DMS 273 treated with DMSO at 0.1 percent for 48 hours (cell line): Measurements from ENCODE around the gene CRTC1.

Source experiments
- DNase-seq: peaks from one replicate; lab custom pipeline; 2025; lab: John Stamatoyannopoulos, UW

Gene CRTC1

DNA sequence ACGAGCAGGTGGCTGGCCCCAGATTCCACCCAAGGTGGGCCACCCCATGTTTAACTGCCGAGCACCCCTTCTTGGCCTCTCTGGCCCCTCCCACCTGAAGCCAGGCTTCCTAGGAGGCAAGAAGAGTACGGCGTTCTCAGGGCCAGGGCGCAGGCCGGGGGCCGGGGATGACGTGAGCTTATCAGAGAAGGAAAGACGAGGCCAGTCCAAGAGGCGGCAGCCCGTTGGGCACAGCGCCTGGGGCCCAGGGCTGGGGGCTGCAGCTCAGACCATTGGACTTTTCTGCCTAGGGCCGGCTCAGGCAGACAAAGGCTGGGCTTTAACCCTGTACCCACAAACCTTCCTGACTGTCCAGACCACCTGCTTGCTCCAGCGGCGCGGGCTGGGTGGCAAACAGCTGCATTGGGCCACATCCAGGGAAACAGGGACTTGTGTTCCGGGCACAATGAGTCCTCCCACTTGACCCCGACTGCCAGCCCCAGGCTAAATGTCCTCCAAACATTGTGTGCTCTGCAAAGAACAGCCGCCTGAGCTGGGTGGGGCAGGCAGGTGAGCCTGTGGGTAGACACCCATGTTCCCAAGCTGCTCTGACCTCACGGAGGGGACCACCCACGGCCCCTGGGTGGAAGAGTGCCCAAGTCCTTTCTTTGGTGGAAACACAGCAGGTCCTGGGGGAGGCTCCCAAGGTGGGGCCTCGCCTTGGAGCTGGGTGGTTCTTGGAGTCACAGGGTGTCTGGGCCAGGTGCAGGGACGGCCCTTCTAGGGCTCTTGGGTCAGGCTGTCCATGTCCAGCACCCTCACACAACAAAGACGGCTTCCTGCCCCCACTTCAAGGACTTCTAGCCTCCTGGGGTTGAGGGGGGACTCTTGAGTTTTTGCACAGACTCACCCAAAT lies 85.8 kb downstream of the CRTC1 start:
- no peak for DNase-seq

DNA sequence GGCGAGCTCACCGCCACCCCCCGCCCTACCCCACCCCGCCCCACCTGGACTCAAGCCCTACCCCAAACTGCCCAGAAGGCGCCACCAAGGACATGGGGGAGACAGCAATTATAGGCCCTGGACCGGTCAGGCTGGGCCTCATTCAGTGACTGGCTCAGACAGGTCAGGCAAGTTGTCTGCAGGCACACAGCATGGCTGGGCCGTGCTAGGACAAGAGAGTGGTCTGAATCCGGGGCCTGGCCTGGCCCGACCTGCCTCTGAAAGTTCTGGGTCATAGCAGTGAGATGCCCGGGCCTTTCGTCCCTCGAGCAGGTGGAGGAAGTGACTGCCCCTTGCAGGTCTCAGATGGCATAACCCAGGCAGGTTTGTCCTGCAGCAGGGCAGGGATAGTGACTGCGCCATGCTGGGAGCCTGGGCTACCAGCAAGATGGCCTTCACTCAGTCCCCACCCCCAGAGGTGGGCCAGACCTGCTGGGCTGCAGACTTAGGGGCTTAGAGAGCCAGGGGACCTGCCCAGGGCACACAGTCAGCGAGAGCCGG lies 86.6 kb downstream of the CRTC1 start:
- no peak for DNase-seq

DNA sequence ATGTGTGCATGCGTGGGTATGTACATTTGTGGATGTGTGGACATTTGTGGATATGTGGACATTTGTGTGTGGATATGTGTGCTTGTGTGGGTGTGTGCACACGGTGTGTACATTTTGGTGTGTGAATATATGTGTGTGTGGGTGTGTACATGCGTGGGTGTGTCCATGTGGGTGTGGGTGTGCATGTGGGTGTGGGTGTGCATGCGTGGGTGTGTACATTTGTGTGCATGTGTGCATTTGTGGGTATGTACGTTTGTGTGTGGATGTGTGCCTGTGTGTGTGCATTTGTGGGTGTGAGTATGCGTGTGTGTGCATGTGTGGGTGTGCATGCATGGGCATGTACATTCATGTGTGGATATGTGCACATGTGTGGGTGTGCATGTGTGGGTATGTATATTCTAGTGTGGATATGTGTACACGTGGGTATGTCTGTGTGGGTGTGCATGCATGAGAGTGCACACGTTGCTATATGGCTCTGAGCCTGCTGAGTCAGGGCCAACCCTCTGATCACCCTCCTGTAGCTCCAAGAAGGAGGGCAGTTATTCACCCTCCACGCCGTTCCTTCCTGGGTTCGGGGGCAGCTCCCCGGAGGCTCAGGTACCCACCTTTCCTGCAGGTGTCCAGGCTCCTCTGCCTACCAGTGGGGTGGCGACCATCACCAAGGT lies 87.3 kb downstream of the CRTC1 start:
- DNase-seq = no peak

DNA sequence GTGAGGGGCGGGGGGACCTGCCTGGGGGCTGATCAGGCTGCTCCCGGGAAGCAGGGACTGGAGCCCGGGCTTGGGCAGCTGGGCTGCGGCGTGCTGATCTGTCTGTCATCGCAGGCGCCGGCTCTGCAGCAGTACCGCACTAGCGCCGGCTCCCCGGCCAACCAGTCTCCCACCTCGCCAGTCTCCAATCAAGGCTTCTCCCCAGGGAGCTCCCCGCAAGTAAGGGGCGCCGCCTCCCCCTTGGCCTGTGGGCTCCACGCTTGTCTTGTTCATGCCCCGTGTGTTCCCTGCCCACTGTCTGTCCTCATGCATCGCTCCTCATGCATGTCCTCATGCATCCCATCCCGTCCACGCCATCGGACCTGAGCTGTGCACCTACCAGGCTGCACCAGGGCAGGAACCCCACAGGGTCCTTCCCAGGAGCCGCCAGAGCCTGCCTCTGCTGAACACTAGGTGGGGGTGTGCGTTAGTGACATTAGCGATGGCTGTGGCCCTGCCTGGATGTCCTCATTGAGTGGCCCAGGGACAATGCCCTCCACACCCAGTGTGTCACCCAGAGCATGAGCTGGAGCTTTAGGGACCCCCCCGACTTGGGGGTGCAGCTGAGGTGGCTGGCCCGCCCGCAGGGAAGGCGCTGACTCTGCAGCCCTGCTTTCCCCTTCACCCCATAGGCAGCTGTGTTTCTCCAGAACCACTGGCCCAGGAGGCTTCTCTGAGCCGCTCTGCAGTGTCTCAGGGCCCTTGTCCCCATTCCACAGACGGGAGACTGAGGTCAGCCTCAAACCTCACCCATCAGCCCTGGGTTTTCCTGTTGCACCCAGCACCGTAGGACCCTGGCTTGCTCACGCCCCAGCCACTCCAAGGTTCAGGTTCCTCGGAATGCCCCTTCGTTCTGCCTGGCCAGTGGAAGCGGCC lies 88.1 kb downstream of the CRTC1 start:
- DNase-seq = no peak

DNA sequence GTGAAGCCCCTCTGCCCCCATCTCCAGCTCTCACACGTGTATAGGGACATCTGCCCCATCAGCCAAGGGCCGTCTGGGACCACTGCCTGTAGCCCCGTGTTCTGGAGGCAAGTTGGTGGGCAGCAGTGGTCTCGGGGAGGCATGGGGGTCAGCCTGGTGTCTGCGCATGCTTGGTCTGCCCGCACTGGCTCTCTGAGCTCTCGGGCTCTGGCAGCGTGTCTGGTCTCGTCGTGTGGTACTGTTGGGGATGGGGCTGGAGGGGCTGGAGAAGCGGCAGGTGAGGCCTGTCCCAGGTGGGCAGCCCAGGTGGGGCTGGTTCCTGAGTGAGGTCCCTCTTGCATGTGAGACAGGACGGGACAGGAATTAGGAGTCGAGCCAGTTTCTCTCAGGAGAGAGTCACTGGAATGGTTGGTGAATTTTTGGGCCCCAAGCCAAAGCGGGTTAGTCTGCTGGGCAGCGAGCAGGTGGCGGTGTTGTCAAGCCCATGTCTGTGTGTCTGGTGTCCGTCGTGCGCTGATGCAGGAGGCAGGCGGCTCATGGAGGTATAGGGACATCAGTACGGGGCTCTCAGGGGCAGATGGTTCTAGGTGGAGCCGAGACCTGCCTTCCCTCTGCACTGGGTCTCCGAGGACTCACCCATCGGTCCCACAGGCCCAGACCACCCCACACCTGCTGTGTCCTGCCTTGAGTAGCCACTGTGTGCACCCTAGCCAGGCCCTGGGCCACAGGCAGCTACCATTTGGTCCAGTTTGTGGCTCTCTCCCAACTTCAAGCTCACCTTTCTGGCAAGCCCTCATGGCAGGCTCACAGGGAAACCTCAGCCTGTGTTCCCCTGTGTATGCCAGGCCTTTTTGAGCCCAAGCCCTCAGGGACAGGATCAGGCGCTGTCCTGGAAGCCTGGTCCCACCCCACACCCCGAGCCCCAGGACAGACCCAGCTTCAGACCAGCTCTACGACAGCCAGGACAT lies 89.4 kb downstream of the CRTC1 start:
- no peak for DNase-seq

DNA sequence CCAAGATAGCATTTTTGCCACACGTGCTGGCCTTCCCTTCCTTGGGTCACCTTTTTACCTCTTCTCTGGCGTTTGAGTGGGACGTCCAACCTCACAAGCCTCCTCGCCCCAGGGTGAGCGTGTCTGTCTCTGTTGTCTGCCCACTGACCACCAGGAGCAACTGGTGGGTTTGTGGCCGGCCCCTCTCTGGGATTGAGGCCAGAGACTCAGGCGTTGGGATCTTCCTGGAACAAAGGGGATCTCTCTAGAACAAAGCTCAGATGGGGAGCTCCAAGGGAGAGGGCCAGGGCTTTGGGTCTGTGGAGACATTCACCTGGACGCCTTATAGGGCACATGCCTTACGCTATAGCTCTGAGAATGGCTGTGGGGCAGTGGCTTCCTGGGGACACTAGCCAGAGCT lies 90.2 kb downstream of the CRTC1 start:
- no peak for DNase-seq

DNA sequence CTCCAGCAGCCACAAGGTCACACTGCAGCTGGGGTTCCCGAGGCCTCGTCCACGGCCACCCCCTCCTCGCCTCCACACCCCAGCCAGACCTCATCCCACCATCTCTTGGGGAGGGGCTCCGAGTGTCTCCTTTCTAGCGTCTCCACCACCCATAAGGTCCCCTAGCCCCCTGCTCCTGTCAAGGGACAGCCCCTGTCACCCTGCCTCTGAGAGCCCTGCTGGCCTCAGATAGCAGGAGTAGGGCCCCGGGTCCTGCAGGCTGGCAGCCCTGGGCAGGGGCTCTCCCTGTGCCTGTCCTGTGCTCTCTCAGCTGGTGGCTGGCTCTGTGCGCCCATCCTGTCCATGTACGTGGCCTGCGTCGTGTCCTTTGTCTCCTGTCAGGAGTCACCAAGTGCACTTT lies 90.6 kb downstream of the CRTC1 start:
- DNase-seq = no peak

DNA sequence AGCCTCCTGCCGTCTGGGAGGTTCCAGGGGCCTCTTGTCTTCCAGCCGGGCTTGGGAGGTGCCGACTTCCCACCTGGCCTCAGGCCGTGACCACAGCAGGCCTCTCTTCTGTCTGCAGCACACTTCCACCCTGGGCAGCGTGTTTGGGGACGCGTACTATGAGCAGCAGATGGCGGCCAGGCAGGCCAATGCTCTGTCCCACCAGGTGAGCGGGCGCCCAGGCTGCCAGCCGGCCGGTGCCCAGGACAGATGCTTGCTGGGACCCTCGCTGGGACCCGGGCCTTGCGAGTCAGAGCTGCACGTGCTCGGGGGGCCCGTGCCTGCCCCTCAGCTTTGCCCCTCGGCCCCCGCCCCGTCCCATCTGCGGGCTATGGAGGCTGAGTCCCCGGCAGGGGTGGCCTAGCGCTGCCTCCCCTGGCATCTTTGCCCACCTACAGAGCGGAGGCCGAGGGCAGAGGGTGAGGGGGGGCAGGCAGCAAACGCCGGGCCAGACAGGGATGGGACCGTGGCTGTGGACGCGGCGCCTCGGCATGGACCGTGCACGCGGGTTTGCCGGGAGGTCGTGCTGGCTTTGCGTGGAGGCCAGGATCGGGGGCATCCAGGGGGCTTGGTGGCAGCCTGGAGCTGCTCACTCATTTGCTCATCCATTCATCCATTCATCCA lies 91.4 kb downstream of the CRTC1 start:
- DNase-seq = no peak

DNA sequence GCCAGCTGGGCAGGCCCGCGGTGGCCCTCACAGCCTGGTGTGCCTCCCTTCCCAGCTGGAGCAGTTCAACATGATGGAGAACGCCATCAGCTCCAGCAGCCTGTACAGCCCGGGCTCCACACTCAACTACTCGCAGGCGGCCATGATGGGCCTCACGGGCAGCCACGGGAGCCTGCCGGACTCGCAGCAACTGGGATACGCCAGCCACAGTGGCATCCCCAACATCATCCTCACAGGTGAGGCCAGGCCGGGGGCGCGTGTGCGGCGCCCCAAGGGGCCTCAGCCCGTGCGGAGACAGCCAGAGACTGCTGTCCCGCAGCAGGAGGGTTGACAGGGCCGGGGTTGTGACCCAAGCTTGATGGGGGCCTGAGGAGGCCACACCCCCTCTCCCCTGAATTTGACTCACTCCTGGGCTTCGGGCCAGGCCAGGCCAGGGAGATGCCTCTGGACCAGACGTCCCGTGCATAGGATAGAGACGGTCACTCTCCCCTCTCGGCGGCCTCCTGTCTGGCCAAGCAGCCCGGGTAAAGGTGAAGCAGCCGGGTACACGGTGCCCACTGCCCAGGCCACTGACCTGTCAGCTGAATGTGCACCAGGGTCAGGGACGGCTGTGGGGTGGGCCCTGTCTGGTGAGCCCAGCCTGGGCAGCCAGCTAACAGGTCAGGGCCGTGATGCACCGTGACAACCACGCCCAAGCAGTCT lies 92.3 kb downstream of the CRTC1 start:
- no peak for DNase-seq

DNA sequence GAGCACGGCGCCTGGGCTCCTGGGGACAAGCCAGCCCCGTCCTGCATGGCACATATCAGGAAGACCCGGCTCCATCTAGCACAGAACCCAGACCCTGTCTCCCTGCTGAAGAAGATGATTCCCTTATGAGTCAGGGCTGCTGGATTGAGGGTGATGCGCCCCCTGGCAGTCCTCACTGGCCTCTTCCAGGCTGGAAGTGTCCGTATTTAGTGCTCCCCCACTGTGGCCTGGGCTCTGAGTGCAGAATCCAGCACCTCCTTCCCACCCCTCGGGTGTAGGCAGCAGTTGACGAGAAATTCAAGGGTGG lies 92.8 kb downstream of the CRTC1 start:
- DNase-seq = no peak

DNA sequence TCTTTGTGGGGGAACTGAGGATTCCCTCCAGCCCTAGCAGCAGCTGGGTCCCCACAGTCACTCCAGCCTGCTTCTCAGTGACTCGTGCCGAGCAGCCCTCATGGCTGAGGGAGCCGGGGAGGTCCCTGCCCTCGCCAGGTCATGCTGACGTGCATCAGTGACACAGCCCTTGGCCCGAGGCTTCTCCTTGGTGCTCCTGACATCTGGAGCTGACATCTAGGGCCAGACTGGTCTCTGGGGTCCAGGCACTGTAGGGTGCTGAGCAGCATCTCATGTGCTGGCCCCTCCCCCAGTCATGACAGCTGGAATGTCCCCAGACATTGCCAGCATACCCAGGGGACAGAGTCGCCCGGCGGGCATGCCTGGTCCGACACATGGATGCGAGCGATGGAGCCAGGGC lies 93.3 kb downstream of the CRTC1 start:
- no peak for DNase-seq

DNA sequence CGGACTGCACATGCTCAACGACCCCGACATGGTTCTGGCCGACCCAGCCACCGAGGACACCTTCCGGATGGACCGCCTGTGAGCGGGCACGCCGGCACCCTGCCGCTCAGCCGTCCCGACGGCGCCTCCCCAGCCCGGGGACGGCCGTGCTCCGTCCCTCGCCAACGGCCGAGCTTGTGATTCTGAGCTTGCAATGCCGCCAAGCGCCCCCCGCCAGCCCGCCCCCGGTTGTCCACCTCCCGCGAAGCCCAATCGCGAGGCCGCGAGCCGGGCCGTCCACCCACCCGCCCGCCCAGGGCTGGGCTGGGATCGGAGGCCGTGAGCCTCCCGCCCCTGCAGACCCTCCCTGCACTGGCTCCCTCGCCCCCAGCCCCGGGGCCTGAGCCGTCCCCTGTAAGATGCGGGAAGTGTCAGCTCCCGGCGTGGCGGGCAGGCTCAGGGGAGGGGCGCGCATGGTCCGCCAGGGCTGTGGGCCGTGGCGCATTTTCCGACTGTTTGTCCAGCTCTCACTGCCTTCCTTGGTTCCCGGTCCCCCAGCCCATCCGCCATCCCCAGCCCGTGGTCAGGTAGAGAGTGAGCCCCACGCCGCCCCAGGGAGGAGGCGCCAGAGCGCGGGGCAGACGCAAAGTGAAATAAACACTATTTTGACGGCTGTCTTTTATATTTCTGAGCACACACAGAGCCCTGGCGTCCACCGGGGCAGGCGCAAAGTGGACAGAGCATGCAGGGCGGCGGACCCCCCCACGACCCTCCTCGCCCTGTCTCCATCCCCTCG lies 94.0 kb downstream of the CRTC1 start:
- DNase-seq = no peak

DNA sequence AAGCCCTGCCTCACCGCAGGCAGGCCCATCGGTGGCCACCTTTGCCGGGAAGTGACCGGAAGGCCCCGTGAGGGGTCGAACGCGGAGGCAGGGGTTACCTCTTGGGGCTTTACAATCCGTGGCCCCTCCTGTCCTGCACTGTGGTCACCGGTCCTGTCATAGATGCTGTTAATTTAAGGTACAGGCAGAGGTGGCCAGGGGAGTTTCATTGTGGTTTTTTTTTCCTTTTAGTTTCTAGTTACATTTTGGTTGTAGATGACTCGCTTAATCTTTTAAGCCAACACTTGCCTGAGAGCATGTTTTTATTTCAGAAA lies 94.6 kb downstream of the CRTC1 start:
- no peak for DNase-seq

DNA sequence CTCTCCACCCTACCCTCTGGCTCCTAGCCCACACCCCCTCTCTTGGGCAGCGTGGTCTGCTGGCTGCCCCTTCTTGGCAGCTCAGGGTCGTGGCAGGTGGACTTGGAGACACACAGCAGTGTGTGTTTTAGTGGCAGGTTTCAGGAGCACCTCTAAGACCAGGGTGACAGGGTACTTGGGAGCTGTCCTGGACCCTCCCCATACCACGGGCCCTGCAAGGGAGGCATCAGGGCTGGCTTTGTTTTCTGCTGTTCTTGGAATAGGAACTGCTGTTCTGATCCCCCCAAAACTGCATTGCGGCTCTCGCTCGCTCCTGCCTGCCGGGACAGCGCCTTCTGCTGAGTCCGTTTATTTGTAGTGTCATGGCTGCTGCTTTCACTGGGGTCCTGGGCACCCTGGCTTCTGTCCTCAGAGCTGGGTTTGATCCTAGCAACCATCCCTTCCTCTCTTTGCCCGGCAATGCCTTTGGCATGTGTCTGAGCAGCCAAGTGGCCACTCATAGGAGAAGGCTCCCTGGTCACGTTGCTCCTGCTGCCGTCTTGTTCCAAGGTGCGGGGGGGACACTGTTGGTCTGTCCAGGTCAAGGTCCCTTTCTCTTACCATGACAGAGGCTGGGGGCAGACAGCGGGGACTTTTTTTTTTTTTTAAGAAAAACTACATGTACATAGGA lies 95.5 kb downstream of the CRTC1 start:
- no peak for DNase-seq

DNA sequence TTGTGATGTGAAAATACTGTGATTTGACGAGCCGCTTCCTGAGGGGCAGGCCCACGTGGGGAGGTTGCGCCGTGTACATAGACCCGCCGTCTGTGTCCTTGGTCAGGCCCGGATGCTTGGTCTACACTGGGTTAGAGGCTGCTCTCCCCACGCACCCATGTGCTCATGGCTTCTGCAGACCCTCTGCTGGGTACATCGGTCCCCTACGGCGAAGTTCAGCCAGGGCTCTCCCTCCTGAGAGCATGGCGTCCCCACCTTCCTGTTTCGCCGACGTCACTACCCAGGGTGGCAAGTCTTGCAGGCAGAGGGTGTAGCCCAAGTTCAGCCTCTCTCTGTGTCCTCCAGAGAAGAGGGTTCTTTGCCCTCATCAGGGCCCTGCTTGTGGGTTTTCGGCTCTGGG lies 96.6 kb downstream of the CRTC1 start:
- no peak for DNase-seq

DNA sequence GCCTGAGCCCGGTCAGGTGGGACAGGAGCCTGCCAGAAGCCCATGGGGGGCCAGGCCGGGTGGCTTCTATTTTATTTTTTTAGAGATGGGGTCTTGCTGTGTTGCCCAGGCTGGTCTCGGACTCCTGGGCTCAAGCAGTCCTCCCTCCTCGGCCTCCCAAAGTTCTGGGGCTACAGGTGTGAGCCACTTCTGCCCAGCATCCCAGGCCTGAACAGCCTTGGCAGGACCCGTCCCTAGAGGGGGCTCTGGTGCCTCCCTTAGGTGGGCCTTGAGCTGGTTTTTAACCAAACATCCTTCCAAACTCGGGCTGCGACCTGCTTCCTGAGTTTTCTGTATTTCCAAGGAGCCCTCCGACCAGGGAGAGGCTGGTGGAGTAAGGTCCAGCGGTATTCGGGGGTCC lies 97.2 kb downstream of the CRTC1 start:
- DNase-seq = no peak

DNA sequence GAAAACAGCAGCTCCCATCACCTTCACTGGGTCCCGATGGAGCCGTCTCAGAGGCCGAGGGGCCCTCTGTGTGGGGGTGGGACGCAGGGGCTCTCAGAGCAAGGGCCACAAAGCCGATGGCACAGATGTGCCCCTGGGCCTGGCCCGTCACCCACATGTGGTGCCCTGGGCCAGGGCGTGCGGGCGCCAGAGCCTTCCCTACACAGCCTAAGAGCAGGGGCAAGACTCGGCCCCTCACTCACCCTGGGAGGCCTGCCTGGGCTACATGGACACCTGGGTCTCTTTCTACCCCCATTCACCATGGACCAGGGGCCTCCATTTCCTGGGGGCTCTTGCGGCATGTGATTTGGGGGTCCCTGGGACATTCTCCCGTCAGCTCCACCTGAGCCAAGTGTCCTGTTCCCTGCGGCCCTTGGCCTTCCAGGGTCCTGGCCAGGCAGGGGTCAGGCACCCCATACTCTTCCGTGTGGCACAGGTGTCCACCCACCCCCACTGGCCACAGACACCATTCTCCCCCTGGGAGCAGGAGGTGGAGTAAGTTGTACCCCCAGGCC lies 97.6 kb downstream of the CRTC1 start:
- DNase-seq = no peak

DNA sequence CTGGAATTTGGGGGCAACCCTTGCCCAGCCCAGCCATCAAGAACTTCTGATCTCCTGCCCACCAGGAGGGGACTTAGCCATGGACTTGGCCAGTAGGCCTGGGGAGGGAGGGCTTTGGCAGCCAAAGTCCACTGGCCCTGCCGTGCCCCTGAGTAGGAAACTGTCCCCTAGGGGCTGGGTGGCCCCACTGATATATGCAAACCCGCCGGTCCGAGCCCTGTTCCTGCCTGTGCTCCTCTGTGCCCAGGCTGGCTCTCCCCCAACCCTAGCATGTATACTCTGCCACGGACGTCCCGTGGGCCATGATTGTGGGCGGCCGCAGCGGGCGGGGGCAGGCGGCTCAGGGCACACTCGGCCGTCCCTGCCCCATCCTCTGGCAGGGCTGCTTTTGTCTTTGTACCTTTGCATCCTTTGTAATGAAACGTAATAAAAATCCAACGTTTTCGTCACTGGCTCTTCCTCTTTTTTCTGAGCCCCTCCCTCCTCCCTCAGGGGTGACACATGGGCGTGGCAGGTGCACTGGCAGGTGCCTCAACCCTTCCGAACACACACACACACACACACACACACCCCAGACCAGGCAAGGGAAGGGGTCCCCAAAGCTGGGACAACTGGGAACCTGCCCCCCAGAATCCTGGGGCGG lies 98.5 kb downstream of the CRTC1 start:
- DNase-seq = no peak
